DOHH2 (cell line): ENCODE results near the gene OLFM4.

Experiments used
- H3F3A ChIP-seq: fragments of 200-600 bp; sonication (generic), shearing (Covaris generic); 2 replicates; pipeline ENCODE4 v1.6.0; 2016; ENCODE audit warnings: antibody characterized with exemption, mild to moderate bottlenecking; ENCODE audit not compliant: control insufficient read depth, insufficient read depth
- H3K27ac ChIP-seq: fragments of 200-600 bp; sonication (generic); 2 replicates; pipeline ENCODE4 v1.5.1; 2014; ENCODE audit warnings: low read depth, mild to moderate bottlenecking, low read length, moderate library complexity
- H3K27me3 ChIP-seq: fragments of 200-600 bp; sonication (generic); 2 replicates; pipeline ENCODE4 v1.6.1; 2014; ENCODE audit warnings: mild to moderate bottlenecking, low read length, mixed read lengths; ENCODE audit not compliant: control insufficient read depth
- H3K36me3 ChIP-seq: fragments of 200-600 bp; sonication (generic); 2 replicates; pipeline ENCODE4 v1.6.1; 2014; ENCODE audit warnings: mild to moderate bottlenecking, low read length, moderate library complexity, mixed read lengths; ENCODE audit not compliant: control insufficient read depth
- H3K4me1 ChIP-seq: fragments of 200-600 bp; sonication (generic); 2 replicates; pipeline ENCODE4 v1.6.1; 2014; ENCODE audit warnings: mild to moderate bottlenecking, low read length, mixed read lengths; ENCODE audit not compliant: control insufficient read depth
- H3K4me2 ChIP-seq: fragments of 200-600 bp; sonication (generic); 2 replicates; pipeline ENCODE4 v1.6.0; 2014; ENCODE audit warnings: mild to moderate bottlenecking, low read length, moderate library complexity
- H3K4me3 ChIP-seq: fragments of 200-600 bp; sonication (generic); 2 replicates; pipeline ENCODE4 v1.5.1; 2014; ENCODE audit warnings: mild to moderate bottlenecking, low read length, mixed read lengths
- H3K79me2 ChIP-seq: fragments of 200-600 bp; sonication (generic); 2 replicates; pipeline ENCODE4 v1.6.1; 2014; ENCODE audit warnings: mild to moderate bottlenecking, low read length, mixed read lengths; ENCODE audit not compliant: control insufficient read depth
- H3K9me2 ChIP-seq: fragments of 200-600 bp; sonication (generic); replicated peaks from 2 replicates; pipeline ENCODE4 v1.6.1; 2014; ENCODE audit warnings: mild to moderate bottlenecking, low read length, mixed read lengths; ENCODE audit not compliant: control insufficient read depth
- H3K9me3 ChIP-seq: fragments of 200-600 bp; sonication (generic); 2 replicates; pipeline ENCODE4 v1.6.1; 2014; ENCODE audit warnings: antibody characterized with exemption, low read length, mixed read lengths; ENCODE audit not compliant: control insufficient read depth, insufficient read depth
- H4K20me1 ChIP-seq: fragments of 200-600 bp; sonication (generic); 2 replicates; pipeline ENCODE4 v1.6.0; 2014; ENCODE audit warnings: low read depth, mild to moderate bottlenecking, antibody characterized with exemption, low read length, moderate library complexity; ENCODE audit not compliant: control insufficient read depth, insufficient read depth
- EZH2phosphoT487 ChIP-seq: fragments of 200-600 bp; sonication (generic); IDR thresholded peaks from 2 replicates; pipeline ENCODE4 v1.6.1; 2017; ENCODE audit warnings: borderline replicate concordance, mild to moderate bottlenecking, antibody characterized with exemption, low read length, moderate library complexity, mixed read lengths
- TF ChIP-seq, protein P1 (sequence below): fragments of 200-600 bp; sonication (generic); IDR thresholded peaks from one replicate; pipeline ENCODE4 v1.5.1; 2014; ENCODE audit warnings: antibody characterized with exemption, mild to moderate bottlenecking, low read depth, low read length; ENCODE audit not compliant: poor library complexity, severe bottlenecking

The OLFM4 gene

DNA sequence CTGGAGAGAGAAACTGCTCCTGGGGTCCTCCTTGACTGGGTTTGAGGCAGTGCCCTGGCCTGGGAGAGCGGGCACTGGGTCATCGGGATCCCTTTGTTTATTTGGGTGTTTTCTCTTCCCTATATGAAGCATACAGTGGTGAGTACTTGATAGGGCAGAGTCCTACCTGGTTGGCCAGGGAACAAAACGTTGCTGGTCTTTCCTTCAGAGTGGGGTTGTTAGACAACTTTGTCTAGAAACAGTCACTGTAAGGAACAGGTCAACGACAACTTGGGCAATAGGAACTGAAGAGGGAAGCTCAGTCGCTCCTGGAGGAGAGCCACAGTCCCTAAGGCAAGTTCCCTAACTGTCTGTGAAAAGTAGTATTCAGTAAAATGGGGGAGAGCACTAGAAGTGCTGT lies 550 bp upstream of the OLFM4 start:
- no peaks in the 10 kb centered on the region for H3K4me1 ChIP-seq
- H3K9me3 ChIP-seq, result no peaks in the 10 kb centered on the region

DNA sequence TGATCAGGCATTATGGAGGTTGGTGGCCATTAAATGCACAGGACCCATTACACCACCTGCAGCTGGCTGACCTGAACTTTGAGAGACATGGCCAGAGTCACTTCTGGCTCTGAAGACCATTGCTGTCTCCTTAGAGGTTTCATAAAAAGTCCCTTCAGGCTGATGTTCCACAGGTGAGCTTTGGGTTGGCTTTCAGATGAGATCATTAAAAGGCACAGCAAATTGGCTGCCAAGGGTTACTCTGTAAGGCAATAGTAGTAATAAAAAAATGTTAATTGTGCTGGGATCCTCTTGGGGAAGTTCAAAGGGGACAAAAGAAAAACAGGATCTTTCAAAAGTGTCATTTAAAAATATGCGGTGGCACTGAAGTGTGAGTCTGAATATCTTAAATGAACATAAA lies 4.2 kb downstream of the OLFM4 start:
- no peaks in the 10 kb centered on the region for H3K27me3 ChIP-seq

More for the DNA sequence above, 550 bp upstream of the OLFM4 start:
- H3K79me2 ChIP-seq, result no peaks in the 10 kb centered on the region
- no peaks in the 10 kb centered on the region for H4K20me1 ChIP-seq
- H3K36me3 ChIP-seq, result no peaks in the 10 kb centered on the region
- no peak overlapping the region for H3K4me3 ChIP-seq
- H3F3A ChIP-seq, result no peaks in the 10 kb centered on the region
- TF ChIP-seq, protein P1, sequence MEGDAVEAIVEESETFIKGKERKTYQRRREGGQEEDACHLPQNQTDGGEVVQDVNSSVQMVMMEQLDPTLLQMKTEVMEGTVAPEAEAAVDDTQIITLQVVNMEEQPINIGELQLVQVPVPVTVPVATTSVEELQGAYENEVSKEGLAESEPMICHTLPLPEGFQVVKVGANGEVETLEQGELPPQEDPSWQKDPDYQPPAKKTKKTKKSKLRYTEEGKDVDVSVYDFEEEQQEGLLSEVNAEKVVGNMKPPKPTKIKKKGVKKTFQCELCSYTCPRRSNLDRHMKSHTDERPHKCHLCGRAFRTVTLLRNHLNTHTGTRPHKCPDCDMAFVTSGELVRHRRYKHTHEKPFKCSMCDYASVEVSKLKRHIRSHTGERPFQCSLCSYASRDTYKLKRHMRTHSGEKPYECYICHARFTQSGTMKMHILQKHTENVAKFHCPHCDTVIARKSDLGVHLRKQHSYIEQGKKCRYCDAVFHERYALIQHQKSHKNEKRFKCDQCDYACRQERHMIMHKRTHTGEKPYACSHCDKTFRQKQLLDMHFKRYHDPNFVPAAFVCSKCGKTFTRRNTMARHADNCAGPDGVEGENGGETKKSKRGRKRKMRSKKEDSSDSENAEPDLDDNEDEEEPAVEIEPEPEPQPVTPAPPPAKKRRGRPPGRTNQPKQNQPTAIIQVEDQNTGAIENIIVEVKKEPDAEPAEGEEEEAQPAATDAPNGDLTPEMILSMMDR, result no peak
- no peak for TF ChIP-seq EZH2phosphoT487
- H3K27me3 ChIP-seq, result no peaks in the 10 kb centered on the region
- no peaks in the 10 kb centered on the region for H3K9me2 ChIP-seq
- H3K4me2 ChIP-seq, result no peak overlapping the region
- H3K27ac ChIP-seq, result no peak overlapping the region

DNA sequence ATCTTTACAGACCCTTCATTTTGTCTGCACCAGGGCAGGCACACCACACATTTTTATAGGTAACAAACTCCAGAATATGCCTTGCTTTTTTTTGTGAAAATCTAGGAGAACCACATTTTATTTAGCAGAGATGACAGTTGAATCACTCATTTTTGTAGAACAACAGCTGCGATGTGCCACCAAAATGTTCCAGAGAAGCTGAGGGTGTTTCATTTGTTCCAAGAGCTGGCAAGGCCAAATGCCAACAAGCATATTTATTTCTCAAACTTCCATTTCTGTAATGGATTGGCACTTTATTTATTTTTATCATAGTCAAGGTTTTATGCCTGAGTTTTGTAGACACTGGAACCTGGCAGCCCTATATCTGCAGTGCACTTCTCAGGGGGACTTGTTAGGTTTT lies 10.4 kb downstream of the OLFM4 start:
- Histone ChIP-seq H4K20me1 (no peaks in the 10 kb centered on the region), H3K36me3 (no peaks in the 10 kb centered on the region)
- TF ChIP-seq, protein P1, result no peak

More for the DNA sequence above, 4.2 kb downstream of the OLFM4 start:
- H3K27ac ChIP-seq, result no peak overlapping the region
- no peak overlapping the region for H3K4me2 ChIP-seq
- no peaks in the 10 kb centered on the region for H3K9me3 ChIP-seq
- no peaks in the 10 kb centered on the region for H3K4me1 ChIP-seq
- TF ChIP-seq, protein P1, result no peak
- no peak for TF ChIP-seq EZH2phosphoT487
- H3K79me2 ChIP-seq, result no peaks in the 10 kb centered on the region
- H3K4me3 ChIP-seq, result no peak overlapping the region
- H3K36me3 ChIP-seq, result no peaks in the 10 kb centered on the region
- H3K9me2 ChIP-seq, result no peaks in the 10 kb centered on the region
- no peaks in the 10 kb centered on the region for H3F3A ChIP-seq
- no peaks in the 10 kb centered on the region for H4K20me1 ChIP-seq

More for the DNA sequence above, 10.4 kb downstream of the OLFM4 start:
- Histone ChIP-seq H3K27me3 (no peaks in the 10 kb centered on the region), H3K4me2 (no peak overlapping the region), H3F3A (no peaks in the 10 kb centered on the region), H3K79me2 (no peaks in the 10 kb centered on the region), H3K4me3 (no peak overlapping the region), H3K9me3 (no peaks in the 10 kb centered on the region), H3K27ac (no peak overlapping the region), H3K9me2 (no peaks in the 10 kb centered on the region), H3K4me1 (no peaks in the 10 kb centered on the region)
